Activated gamma-delta T cell treated with anti-CD3 and anti-CD28 coated beads, Interleukin-2, amount 50 U/mL, for 16 hours (primary cell): ENCODE measurements around the gene GKN2.

ENCODE experiments used
- DNase-seq: peaks from one replicate; pipeline ENCODE4 v3.0.0-alpha.2; 2020; ENCODE audit warnings: low read depth

The GKN2 gene, protein sequence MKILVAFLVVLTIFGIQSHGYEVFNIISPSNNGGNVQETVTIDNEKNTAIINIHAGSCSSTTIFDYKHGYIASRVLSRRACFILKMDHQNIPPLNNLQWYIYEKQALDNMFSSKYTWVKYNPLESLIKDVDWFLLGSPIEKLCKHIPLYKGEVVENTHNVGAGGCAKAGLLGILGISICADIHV

DNA sequence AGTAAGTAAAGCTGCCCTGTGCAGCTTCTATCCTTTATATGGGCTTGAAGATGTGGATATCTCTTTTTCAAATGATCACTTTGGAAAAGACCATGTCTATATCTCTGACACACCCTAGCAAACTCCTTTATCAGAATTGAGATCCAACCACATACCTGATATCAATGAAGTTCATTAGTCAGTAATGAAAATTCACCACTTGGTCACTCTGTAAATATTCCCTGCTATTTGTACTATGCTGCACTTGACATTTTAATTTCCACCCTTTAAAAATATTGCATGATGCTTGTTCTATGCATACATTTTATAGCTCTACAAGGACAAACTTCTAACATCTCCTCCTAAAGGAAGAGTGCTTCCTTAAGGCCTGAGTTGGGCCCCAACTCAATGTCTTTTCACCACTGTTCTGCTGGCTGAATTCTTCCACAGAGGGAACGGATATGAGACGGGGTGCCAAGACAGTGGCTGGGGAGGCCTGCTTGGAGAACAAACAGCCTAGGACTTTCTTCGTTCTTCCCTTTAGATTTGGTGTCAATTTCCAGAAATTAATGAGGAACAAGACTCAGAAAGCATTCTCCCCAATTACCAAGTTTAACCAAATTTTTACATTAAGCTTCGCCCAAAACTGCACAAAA lies at the start of gene GKN2:
Gene GKN2 (minus strand): TSS at position 7 of the 635 bp plus-strand sequence. CDS start 32 bp downstream, outside the sequence.
- DNase-seq, result no peak

DNA sequence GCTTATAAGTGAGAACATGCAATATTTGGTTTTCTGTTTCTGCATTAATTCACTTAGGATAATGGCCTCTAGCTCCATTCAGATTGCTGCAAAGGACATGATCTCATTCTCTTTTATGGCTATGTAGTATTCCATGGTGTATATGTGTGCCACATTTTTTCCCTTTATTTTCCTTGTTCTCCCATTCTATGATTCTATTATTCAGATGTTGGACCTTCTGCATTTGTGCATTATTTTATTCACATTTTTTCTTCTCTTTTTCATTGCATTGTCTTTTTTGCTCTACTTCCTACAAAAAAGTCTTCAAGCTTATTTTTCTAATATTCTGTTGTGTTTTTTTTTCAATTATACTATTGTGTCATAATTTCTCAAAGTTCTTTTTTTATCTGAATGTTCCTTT lies 49.2 kb upstream of the GKN2 start:
- DNase-seq, result no peak

- DNase-seq, result no peak
Measured at GRCh38 chr2:68997401-68997800, 44.7 kb upstream of the GKN2 start.

DNA sequence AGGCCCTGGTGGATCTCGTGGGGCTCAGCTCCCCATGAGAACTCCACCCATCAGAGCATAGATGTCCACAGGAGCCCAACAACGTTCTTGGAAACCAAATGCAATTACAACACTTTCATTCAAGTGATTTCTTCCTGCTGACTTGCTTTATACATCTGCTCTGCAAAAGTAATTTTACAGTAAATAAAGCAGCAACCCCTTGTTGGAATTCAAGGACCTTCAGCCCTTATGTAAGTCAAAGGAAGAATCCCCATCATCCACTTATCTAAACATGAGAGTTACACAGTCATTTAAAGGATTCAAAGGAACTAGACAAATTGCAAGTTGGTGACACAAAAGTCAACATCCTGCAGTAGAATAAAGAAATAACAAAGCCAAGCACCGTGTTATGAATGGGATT lies 43.2 kb upstream of the GKN2 start:
- no peak for DNase-seq

- no peak for DNase-seq
Measured at GRCh38 chr2:68994864-68995263, 42.2 kb upstream of the GKN2 start.

DNA sequence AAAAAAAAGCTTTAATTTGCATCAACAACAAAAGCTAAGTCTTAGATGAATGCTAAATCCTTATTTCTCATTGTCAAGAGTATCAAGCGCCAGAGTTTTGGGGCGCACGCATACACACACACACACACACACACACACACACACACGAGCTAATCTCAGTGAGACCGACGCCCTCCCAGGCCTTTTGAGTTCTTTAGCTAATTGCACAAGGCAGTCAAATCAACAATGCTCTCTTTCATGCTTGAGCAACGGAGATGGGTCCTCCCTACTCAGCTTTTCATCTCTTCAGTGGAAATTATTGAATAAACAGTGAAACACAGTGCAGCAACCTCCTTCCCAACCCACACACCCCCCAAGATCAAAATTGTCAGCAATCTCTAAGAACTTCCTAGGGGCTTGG lies 41.0 kb upstream of the GKN2 start:
- DNase-seq, result no peak

- no peak for DNase-seq
Measured at GRCh38 chr2:68992933-68993332, 40.2 kb upstream of the GKN2 start.

DNA sequence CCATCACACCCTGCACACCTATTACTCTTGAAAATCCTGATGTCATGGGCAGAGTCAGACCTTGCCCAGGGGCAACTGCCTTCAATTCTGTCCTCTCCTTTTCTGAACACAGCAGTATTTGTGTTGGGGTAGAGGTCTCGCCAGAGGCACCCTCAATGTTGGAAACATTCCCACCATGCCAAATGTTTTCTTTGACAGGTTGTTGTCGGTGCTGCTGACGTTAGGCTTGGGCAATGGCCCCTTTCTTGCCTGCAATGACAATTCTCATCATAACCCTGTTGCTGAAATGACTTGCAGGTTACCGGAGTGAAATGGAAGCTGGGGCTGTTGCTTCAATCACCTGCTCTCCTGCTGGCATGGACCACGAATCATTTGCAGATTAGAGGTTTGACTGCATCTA lies 39.6 kb upstream of the GKN2 start:
- no peak for DNase-seq

DNA sequence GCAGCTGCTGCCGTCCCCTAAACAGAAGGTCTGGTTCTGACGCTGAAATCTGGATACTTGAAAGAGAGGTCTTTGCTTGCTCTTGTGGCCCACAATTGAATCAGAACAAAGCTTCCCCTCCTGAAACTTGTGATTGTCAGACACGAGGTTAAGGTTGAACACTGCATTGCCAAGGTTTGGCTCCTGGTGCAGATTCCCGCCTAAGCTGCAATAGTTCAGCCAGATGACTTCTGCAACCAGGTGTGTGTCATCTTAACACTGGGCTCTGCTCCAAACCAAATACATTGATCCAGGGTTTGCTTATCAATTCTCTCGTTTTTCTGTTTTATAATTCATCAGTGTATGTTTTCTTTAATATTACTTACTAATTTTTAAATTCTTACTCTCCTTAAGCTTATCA lies 36.3 kb upstream of the GKN2 start:
- DNase-seq, result no peak

- no peak for DNase-seq
Measured at GRCh38 chr2:68987021-68987503, 34.4 kb upstream of the GKN2 start.

- no peak for DNase-seq
Measured at GRCh38 chr2:68980956-68981355, 28.3 kb upstream of the GKN2 start.

- DNase-seq, result no peak
Measured at GRCh38 chr2:68978098-68978497, 25.4 kb upstream of the GKN2 start.

DNA sequence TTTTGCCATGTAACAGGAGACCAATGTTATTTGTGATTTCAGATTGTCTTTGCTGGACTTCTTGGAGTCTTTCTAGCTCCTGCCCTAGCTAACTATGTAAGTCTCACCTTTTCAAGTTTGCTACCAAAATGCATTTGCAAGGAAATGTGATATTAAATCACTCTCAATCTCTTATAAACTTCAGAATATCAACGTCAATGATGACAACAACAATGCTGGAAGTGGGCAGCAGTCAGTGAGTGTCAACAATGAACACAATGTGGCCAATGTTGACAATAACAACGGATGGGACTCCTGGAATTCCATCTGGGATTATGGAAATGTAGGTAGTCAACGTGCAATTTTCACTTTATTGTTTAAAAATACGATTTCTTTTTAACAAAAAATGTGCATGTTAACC lies 24.8 kb upstream of the GKN2 start:
- DNase-seq, result no peak

GRCh38 chr2:68975844-68976243 lies 23.2 kb upstream of the GKN2 start:
- DNase-seq, result no peak

DNA sequence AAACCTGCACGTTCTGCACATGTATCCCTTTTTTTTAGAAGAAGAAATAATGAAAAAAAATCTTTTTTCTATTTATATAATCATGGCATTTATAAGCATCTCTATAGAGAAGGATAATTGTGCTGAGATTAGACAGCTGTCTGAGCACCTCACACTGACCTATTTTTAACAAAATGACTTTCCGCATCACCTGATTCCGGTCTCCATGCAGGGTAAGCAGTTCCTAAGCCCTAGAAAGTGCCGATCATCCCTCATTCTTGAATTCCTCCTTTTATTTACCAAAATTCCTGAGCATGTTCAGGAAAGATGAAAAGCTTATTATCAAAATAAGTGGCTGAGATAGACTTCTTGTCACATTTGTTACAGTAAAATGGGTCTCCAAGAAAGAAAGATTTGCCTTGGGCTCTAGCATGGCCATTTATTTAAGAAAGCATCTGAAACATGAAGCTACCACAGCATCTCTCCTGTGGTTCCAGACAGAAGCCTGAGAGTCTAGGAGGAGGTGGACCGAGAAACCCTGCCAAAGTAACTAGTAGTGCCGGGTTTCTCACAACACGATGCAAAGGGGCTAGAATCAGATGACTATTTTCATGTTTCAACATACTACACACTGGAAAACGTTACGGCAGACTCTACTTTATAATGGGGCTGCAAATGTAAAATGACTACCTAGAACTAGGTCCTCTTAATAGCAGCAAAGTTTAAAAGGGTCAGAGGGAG lies 22.4 kb upstream of the GKN2 start:
- DNase-seq, result no peak

DNA sequence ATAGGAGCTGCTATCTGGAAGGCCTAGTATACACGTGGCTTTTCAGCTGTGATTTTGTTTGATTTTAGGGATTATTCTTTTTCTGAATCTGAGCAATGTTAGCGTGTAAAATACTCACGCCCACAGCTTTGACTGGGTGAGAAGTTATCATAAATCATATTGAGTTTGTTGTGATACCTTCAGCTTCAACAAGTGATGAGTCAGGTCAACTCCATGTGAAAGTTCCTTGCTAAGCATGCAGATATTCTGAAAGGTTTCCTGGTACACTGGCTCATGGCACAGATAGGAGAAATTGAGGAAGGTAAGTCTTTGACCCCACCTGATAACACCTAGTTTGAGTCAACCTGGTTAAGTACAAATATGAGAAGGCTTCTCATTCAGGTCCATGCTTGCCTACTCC lies 21.6 kb upstream of the GKN2 start, which contains the start of gene GKN1:
Gene GKN1 (plus strand): TSS at position 386 of the 400 bp plus-strand sequence. CDS start 42 bp downstream, outside the sequence.
- no peak for DNase-seq

GRCh38 chr2:68971591-68972231 lies 19.0 kb upstream of the GKN2 start:
- no peak for DNase-seq

GRCh38 chr2:68970566-68971265 lies 18.0 kb upstream of the GKN2 start:
- DNase-seq, result no peak

- DNase-seq, result no peak
Measured at GRCh38 chr2:68969736-68970490, 17.2 kb upstream of the GKN2 start.

DNA sequence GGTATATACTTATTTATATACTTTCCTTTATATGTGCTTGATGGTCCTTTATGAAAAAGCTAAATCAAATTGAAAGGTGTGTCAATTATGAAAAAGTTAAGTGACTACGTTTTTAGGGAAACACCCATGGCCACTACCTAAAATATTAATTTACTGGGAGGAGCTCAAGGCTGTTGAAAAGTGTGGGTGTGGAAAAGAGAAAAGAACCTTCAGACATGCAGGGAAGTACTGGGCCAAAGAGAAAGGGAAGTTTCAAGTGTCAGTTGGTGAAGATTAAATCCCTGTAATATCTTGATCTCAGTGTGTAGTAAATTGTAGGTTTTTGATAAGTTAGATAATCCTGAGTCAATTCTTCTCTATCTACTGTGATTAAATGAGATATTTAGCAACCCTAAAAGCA lies 15.5 kb upstream of the GKN2 start:
- no peak for DNase-seq

DNA sequence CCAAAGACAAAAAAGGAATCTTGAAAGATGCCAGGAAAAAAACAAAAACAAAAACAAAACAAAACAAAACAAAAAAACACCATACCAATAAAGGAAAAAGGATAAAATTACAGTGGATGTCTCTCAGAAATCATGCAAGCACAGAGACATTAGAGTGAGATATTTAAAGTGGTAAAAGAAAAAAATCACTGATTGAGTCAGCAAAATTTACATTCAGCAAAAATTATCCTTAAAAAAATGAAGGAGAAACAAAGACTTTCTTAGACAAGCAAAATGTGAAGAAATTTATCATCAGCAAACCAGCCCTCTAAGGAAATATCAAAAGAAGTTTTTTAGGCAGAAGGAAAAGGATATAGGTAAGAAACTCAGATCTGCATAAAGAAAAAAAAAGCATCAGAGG lies 11.6 kb upstream of the GKN2 start:
- DNase-seq, result no peak
